ENCODE data around the gene MUS81. TPM values are rescaled to one million over a fixed set of nuclear protein-coding genes. Genes with fewer than 3 reads are reported as not detected.

MUS81 gene
- total RNA-seq, 1 donor from 2014 or later, result 83.1 TPM

DNA sequence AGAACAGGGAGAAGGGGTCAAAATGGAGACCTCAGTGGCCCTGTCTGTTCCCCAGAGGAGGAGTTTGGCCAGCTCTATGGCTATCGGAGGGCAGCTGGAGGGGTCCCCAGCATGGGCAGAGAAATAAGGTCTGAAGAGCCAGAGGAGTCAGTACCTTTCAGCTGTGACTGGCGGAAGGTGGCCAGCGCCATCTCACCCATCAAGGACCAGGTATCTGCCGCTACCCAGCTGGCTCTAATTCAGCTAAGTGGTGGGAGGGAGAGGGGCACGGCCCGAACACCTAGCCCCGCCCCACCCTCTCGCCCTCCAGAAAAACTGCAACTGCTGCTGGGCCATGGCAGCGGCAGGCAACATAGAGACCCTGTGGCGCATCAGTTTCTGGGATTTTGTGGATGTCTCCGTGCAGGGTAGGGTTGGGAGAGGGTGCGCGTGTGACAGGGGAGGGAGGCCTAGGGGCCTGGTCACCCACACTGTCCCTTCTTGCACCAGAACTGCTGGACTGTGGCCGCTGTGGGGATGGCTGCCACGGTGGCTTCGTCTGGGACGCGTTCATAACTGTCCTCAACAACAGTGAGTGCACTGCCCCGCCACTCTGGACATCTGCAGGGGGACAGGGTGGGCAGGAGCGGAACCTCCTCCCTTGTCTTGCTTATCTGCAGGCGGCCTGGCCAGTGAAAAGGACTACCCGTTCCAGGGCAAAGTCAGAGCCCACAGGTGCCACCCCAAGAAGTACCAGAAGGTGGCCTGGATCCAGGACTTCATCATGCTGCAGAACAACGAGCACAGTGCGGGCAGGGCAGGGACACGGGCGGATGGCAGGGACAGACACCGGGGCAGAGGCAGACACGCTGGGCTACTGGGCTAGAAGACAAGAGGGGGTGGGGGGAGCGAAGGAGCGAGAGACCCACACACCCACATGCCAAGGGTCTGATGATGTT, 22.2 kb downstream of the MUS81 start:
- no peak for DNase-seq
- intact Hi-C loops (cut with micrococcal nuclease), result loop anchor here (10.0 kb wide), 1 partner anchor 252 kb away; no protein-coding TSS in a partner anchor

DNA sequence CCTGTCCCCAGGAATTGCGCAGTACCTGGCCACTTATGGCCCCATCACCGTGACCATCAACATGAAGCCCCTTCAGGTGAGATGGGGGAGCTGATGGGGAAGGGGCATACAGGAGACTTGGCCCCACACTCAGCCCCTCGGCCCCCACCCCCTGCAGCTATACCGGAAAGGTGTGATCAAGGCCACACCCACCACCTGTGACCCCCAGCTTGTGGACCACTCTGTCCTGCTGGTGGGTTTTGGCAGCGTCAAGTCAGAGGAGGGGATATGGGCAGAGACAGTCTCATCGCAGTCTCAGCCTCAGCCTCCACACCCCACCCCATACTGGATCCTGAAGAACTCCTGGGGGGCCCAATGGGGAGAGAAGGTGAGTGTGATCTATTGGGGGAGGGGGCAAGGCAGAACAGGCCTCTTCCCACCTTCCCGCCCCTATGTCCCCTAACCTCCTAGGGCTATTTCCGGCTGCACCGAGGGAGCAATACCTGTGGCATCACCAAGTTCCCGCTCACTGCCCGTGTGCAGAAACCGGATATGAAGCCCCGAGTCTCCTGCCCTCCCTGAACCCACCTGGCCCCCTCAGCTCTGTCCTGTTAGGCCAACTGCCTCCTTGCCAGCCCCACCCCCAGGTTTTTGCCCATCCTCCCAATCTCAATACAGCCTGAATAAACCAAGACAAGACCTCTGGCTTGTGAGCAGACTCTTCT, 23.0 kb downstream of the MUS81 start:
- DNase-seq (no peak), ATAC-seq (ENCODE audit: low read depth) (no peak)
- peaks cover 46% of the 10 kb centered on the region for H3K36me3 Mint-ChIP-seq (ENCODE audit: low read depth)
- no peaks in the 10 kb centered on the region for H3K9me3 Mint-ChIP-seq
- ChIA-PET CTCF (interaction anchor here (1.3 to 4.0 kb wide), 12 partner anchors 9 to 119 kb away, joined by 4 to 67 read pairs (median 12); partner anchors contain the start of genes BANF1, EIF1AD, FOSL1 and MUS81), POLR2A (interaction anchor here (0.6 to 11.8 kb wide), 4 partner anchors 23 to 119 kb away, joined by 3 to 340 read pairs (median 6); partner anchors contain the start of genes BANF1, C11orf68, CFL1 and DRAP1)
- no peaks in the 10 kb centered on the region for H3K27me3 Mint-ChIP-seq
- no peak overlapping the region for H3K27ac Mint-ChIP-seq
- TF ChIP-seq, protein P1, sequence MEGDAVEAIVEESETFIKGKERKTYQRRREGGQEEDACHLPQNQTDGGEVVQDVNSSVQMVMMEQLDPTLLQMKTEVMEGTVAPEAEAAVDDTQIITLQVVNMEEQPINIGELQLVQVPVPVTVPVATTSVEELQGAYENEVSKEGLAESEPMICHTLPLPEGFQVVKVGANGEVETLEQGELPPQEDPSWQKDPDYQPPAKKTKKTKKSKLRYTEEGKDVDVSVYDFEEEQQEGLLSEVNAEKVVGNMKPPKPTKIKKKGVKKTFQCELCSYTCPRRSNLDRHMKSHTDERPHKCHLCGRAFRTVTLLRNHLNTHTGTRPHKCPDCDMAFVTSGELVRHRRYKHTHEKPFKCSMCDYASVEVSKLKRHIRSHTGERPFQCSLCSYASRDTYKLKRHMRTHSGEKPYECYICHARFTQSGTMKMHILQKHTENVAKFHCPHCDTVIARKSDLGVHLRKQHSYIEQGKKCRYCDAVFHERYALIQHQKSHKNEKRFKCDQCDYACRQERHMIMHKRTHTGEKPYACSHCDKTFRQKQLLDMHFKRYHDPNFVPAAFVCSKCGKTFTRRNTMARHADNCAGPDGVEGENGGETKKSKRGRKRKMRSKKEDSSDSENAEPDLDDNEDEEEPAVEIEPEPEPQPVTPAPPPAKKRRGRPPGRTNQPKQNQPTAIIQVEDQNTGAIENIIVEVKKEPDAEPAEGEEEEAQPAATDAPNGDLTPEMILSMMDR (IDR thresholded peaks at IDR 0.05), result no peak
- H3K4me3 Mint-ChIP-seq, result no peak overlapping the region
- intact Hi-C loops (cut with micrococcal nuclease), result loop anchor here (10.0 kb wide), 1 partner anchor 252 kb away; no protein-coding TSS in a partner anchor
- peaks cover 45% of the 10 kb centered on the region for H3K4me1 Mint-ChIP-seq

More for the DNA sequence above, 22.2 kb downstream of the MUS81 start:
- H3K4me3 Mint-ChIP-seq, result no peak overlapping the region
- peaks cover 38% of the 10 kb centered on the region for H3K4me1 Mint-ChIP-seq
- ATAC-seq (ENCODE audit: low read depth), result no peak
- ChIA-PET POLR2A (interaction anchor here (0.6 to 1.8 kb wide), 2 partner anchors 23 to 1067 kb away, joined by 3 to 7 read pairs; partner anchors contain the start of gene MUS81), CTCF (interaction anchor here (0.7 to 1.8 kb wide), 2 partner anchors 9 to 22 kb away, joined by 3 to 4 read pairs; partner anchors contain the start of genes CCDC85B and MUS81)
- H3K36me3 Mint-ChIP-seq (ENCODE audit: low read depth), result peaks cover 45% of the 10 kb centered on the region
- H3K27ac Mint-ChIP-seq, result no peak overlapping the region
- no peaks in the 10 kb centered on the region for H3K27me3 Mint-ChIP-seq
- TF ChIP-seq, protein P1 (IDR thresholded peaks at IDR 0.05), result no peak
- H3K9me3 Mint-ChIP-seq, result no peaks in the 10 kb centered on the region

DNA sequence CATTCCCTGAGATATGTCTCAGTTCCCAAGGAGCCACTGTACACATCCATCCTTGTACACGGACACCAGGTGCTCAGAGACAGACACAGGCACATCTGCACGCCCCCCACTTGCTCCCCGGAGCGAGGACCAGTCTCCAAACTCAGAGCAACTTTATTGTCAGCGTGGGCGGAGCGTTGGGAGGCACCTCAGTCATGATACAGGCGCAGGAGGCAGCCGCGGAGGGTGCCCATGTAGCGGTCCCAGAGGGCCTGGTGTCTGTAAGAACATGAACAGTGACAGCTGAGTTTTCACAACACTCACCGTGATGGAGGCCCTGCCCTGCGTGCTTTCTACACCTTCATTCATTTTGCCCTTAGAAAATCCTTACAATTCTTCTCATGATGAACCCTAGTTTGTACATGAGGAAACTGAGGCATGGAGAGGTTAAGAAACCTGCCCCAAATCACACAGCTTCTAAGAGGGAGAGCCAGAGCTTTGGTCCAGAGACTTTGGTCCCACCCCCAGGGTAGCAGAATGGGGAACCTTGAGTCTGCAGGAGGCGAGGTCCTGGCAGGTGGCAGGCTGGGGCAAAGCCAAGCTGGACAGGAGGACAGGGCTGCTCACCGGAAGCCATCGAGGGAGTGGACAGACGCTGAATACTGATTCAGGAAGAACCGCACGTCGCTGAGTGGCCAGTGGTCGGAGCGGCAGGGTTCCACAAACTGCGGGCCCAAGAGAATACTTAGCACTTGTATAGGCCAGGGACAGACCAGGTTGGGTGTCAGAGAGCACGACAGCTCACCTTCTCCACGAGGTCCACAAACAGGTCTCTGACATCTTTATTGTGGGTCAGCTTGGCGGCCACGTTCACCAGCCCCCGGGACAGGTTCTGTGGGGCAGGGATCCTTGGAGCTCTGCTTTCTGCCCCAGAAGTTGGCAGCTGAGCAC, 23.8 kb downstream of the MUS81 start:
- intact Hi-C loops (cut with micrococcal nuclease), result loop anchor here (1.0 to 10.0 kb wide), 4 partner anchors 24 to 251 kb away; partner anchors contain the start of gene MUS81
- POLR2A ChIA-PET, result interaction anchor here (0.6 to 11.8 kb wide), 18 partner anchors 10 to 243 kb away, joined by 3 to 340 read pairs (median 6); partner anchors contain the start of genes BANF1, C11orf68, CFL1 and DRAP1
- no peaks in the 10 kb centered on the region for H3K27me3 Mint-ChIP-seq
- no peak for DNase-seq
- ATAC-seq (ENCODE audit: low read depth), result no peak
- TF ChIP-seq, protein P1 (IDR thresholded peaks at IDR 0.05), result no peak
- peak overlapping the region; percentile 69 for H3K27ac Mint-ChIP-seq
- H3K9me3 Mint-ChIP-seq, result no peaks in the 10 kb centered on the region
- CTCF ChIA-PET, result interaction anchor here (0.6 to 4.0 kb wide), 38 partner anchors 8 to 342 kb away, joined by 3 to 67 read pairs (median 6); partner anchors contain the start of genes AP5B1, BANF1, EIF1AD and FOSL1
- no peak overlapping the region for H3K4me3 Mint-ChIP-seq
- H3K36me3 Mint-ChIP-seq (ENCODE audit: low read depth), result peaks cover 49% of the 10 kb centered on the region
- peaks cover 53% of the 10 kb centered on the region for H3K4me1 Mint-ChIP-seq

DNA sequence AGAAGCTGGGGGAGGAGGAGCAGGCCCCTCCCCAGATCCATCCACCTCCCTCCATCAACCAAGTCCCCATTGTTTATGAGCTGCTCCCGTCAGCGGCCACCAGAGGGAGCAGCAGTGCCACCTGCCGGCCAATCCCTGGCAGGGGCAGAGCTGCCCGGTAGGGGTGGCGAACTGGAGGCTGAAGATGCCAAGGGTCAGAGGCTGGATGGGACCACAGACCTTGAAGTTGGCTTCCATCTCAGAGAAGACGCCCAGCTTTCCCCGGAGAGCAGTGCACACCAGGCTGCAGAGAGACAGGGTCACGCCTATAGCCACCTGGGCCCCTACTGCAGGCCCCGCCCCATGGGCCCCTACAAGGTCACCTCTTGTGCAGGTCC, 24.5 kb downstream of the MUS81 start:
- Mint-ChIP-seq H3K36me3 (ENCODE audit: low read depth) (peaks cover 49% of the 10 kb centered on the region), H3K27me3 (no peaks in the 10 kb centered on the region), H3K27ac (peak overlapping the region; percentile 69), H3K4me1 (peaks cover 55% of the 10 kb centered on the region), H3K9me3 (no peaks in the 10 kb centered on the region), H3K4me3 (peak overlapping the region; percentile 32)
- ChIA-PET POLR2A (interaction anchor here (0.6 to 11.8 kb wide), 20 partner anchors 9 to 360 kb away, joined by 3 to 340 read pairs (median 5); partner anchors contain the start of genes BANF1, C11orf68, CFL1 and DRAP1), CTCF (interaction anchor here (0.6 to 4.0 kb wide), 40 partner anchors 8 to 343 kb away, joined by 3 to 67 read pairs (median 5); partner anchors contain the start of genes AP5B1, BANF1, EIF1AD and FOSL1)
- peak; percentile 80 for DNase-seq
- intact Hi-C loops (cut with micrococcal nuclease), result loop anchor here (1.0 to 10.0 kb wide), 4 partner anchors 24 to 250 kb away; partner anchors contain the start of gene MUS81
- TF ChIP-seq, protein P1 (IDR thresholded peaks at IDR 0.05), result no peak
- ATAC-seq (ENCODE audit: low read depth), result peak; percentile 45

All from activated B cell treated with CpG ODN at 0.5 μM for 24 hours (primary cell).